HG03571 (cell line): ENCODE data around the gene PCDHA11.

Experiments used
- ATAC-seq: cut with Tn5 transposase; IDR thresholded peaks from one replicate; pipeline ENCODE4 v1.9.1; 2021; ENCODE audit not compliant: unreplicated experiment

PCDHA11 gene

DNA sequence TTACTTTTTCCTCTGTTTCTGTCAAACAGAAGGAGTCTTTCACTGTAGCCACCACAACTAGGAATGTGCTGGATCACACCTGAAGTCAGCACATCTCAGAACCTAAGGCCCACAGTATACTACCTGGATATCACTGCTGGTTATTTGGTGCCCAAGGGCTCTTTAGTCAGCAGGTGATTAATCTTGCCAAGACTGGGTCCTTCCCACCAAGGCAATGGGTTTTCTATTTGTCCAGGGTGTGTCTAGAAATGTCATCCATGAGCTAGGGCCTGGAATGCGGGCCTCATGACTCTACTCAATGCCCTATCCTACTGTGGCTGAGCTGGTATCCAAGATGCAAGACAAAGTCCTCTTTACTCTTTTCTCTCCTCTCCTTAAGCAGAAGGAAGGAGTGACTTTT, 47.6 kb downstream of the PCDHA11 start:
- ATAC-seq, result no peak
